HCT116 (cell line): ENCODE results near the gene CCDC142. TPM values are rescaled to one million over a fixed set of nuclear protein-coding genes. Genes with fewer than 3 reads are reported as not detected.

Experiments
- ATAC-seq: fragments of 200-7000 bp; cut with Tn5 transposase; 2 replicates; pipeline ENCODE4 v1.9.1; 2020; ENCODE audit warnings: mild to moderate bottlenecking, moderate library complexity
- BruUV-seq: library from RNA; stranded (reverse); fragments of 400-500 nt; replicated peaks from 2 replicates; lab custom pipeline; 2021; lab: Mats Ljungman, UMichigan
- CTCF ChIA-PET: fragments of 300-600 bp; sonication (Branson Sonifier 250); formaldehyde crosslinking; loops from one replicate; lab custom pipeline; 2021; ENCODE audit warnings: antibody characterized with exemption; lab: Charles Lee
- POLR2A ChIA-PET: fragments of 300-600, 350-600 bp; sonication (Branson Sonifier 250); formaldehyde crosslinking; loops from one replicate; lab custom pipeline; 2021; ENCODE audit warnings: antibody characterized with exemption; lab: Charles Lee
- RAD21 ChIA-PET, 2 experiments: fragments of 300-600 bp; sonication (Branson Sonifier 250); formaldehyde crosslinking; loops; one replicate each; lab custom pipeline; 2023; ENCODE audit warnings: low total read pairs in 2 of 2; ENCODE audit not compliant: uncharacterized antibody in 2 of 2, unreplicated experiment in 2 of 2, low non-redundant PET in 1 of 2; lab: Charles Lee
- DNase-seq: peaks from one replicate; pipeline ENCODE4 v3.0.0-alpha.2; 2010; ENCODE audit warnings: low read depth, low spot score
- H2AFZ ChIP-seq: fragments of 200-600 bp; shearing (Covaris generic), sonication (generic); 2 replicates; pipeline ENCODE4 v1.6.1; 2017; ENCODE audit warnings: low read depth, mixed run types, mixed read lengths, antibody characterized with exemption, low read length; ENCODE audit not compliant: poor library complexity, severe bottlenecking
- H3K27ac ChIP-seq: 2 replicates; pipeline ENCODE4 v1.5.1; 2012; ENCODE audit warnings: low read depth, low read length
- H3K27me3 ChIP-seq: fragments of 200-600 bp; sonication (generic); 2 replicates; pipeline ENCODE4 v1.6.1; 2016; ENCODE audit warnings: mixed run types, low read length, mixed read lengths; ENCODE audit not compliant: insufficient read depth
- H3K36me3 ChIP-seq, 2 experiments: fragments of 200-500 bp in 1 of 2; fragments of 200-600 bp in 1 of 2; sonication (Bioruptor generic) in 1 of 2; sonication (generic) in 1 of 2; 2 replicates each; pipeline versions ENCODE4 v1.5.1 to v1.6.1; 2014 to 2016; ENCODE audit warnings: low read length in 2 of 2, inconsistent platforms in 1 of 2, mixed read lengths in 1 of 2, mixed run types in 1 of 2; ENCODE audit not compliant: insufficient read depth in 2 of 2, control insufficient read depth in 1 of 2
- H3K4me1 ChIP-seq, 2 experiments: fragments of 200-600 bp in 1 of 2; sonication (generic) in 1 of 2; 2 replicates each; pipeline versions ENCODE4 v1.5.1 to v1.6.1; 2012 to 2017; ENCODE audit warnings: low read length in 2 of 2, inconsistent platforms in 1 of 2, mild to moderate bottlenecking in 1 of 2, mixed read lengths in 1 of 2, mixed run types in 1 of 2, moderate library complexity in 1 of 2; ENCODE audit not compliant: insufficient read depth in 2 of 2, control insufficient read depth in 1 of 2
- H3K4me2 ChIP-seq: fragments of 200-600 bp; sonication (generic); 2 replicates; pipeline ENCODE4 v1.6.1; 2017; ENCODE audit warnings: mixed run types, low read length, mixed read lengths
- H3K4me3 ChIP-seq, 2 experiments: fragments of 200-600 bp in 1 of 2; sonication (generic) in 1 of 2; replicated peaks in 1 of 2; 2 replicates each; pipeline ENCODE4 v1.5.1; 2011 to 2016; ENCODE audit warnings: low read length in 2 of 2, control low read depth in 1 of 2, low read depth in 1 of 2, mild to moderate bottlenecking in 1 of 2, mixed read lengths in 1 of 2, mixed run types in 1 of 2
- H3K79me2 ChIP-seq: fragments of 200-600 bp; sonication (generic); 2 replicates; pipeline ENCODE4 v1.6.1; 2017; ENCODE audit warnings: mild to moderate bottlenecking, mixed run types, low read length, moderate library complexity, mixed read lengths; ENCODE audit not compliant: insufficient read depth
- H3K9ac ChIP-seq: fragments of 200-600 bp; sonication (generic); 2 replicates; pipeline ENCODE4 v1.6.1; 2016; ENCODE audit warnings: low read length, mixed read lengths
- H3K9me2 ChIP-seq: fragments of 200-600 bp; sonication (generic), shearing (Covaris generic); 2 replicates; pipeline ENCODE4 v1.6.1; 2017; ENCODE audit warnings: mixed run types, mild to moderate bottlenecking, moderate library complexity; ENCODE audit not compliant: insufficient read depth
- H3K9me3 ChIP-seq, 2 experiments: fragments of 200-500 bp in 1 of 2; fragments of 200-600 bp in 1 of 2; sonication (Bioruptor generic) in 1 of 2; sonication (generic) in 1 of 2; 2 replicates each; pipeline ENCODE4 v1.6.1; 2014 to 2017; ENCODE audit warnings: low read length in 2 of 2, mixed read lengths in 2 of 2, inconsistent platforms in 1 of 2, low read depth in 1 of 2, mild to moderate bottlenecking in 1 of 2, mixed run types in 1 of 2, moderate library complexity in 1 of 2; ENCODE audit not compliant: control insufficient read depth in 1 of 2, insufficient read depth in 1 of 2
- H4K20me1 ChIP-seq: fragments of 200-600 bp; sonication (generic), shearing (Covaris generic); 2 replicates; pipeline ENCODE4 v1.6.1; 2017; ENCODE audit warnings: mixed run types, mild to moderate bottlenecking, moderate library complexity; ENCODE audit not compliant: insufficient read depth
- CBX3 ChIP-seq: IDR thresholded peaks from 2 replicates; pipeline ENCODE4 v1.6.1; 2012; ENCODE audit warnings: low read depth
- EGR1 ChIP-seq: IDR thresholded peaks from 2 replicates; pipeline ENCODE4 v1.6.1; 2012; ENCODE audit warnings: low read depth
- ELF1 ChIP-seq: IDR thresholded peaks from 2 replicates; pipeline ENCODE4 v1.6.1; 2012; ENCODE audit warnings: low read depth, borderline replicate concordance
- EZH2phosphoT487 ChIP-seq: fragments of 200-600 bp; IDR thresholded peaks from 2 replicates; pipeline ENCODE4 v1.6.1; 2018; ENCODE audit warnings: antibody characterized with exemption, borderline replicate concordance
- FOSL1 ChIP-seq: IDR thresholded peaks from 2 replicates; pipeline ENCODE4 v1.6.1; 2012; ENCODE audit warnings: low read depth
- SIN3A ChIP-seq: IDR thresholded peaks from 2 replicates; pipeline ENCODE4 v1.6.1; 2012; ENCODE audit warnings: low read depth
- TCF7L2 ChIP-seq: IDR thresholded peaks from 2 replicates; pipeline ENCODE4 v1.7.0; 2011; ENCODE audit warnings: borderline replicate concordance, inconsistent platforms; ENCODE audit not compliant: insufficient read depth, insufficient read length; ENCODE audit errors: extremely low read depth
- YY1 ChIP-seq: IDR thresholded peaks from 2 replicates; pipeline ENCODE4 v1.6.1; 2011; ENCODE audit warnings: low read length, low read depth, moderate library complexity, mild to moderate bottlenecking; ENCODE audit not compliant: insufficient replicate concordance; ENCODE audit errors: extremely low read depth
- intact Hi-C: fragments of 100-400 bp; cut with micrococcal nuclease; formaldehyde crosslinking; loops from 2 replicates; pipeline ENCODE4 v1.10.0; 2022
- total RNA-seq: library from RNA; stranded (reverse); gene quantifications from one replicate; pipeline ENCODE4 v1.2.1, GENCODE V29; 2021; ENCODE audit not compliant: unreplicated experiment
- TF ChIP-seq, protein P1 (sequence below): IDR thresholded peaks from 2 replicates; pipeline ENCODE4 v1.6.1; 2012

Gene CCDC142
- total RNA-seq, 1 experiment from 2014 or later = 15.0 TPM

DNA sequence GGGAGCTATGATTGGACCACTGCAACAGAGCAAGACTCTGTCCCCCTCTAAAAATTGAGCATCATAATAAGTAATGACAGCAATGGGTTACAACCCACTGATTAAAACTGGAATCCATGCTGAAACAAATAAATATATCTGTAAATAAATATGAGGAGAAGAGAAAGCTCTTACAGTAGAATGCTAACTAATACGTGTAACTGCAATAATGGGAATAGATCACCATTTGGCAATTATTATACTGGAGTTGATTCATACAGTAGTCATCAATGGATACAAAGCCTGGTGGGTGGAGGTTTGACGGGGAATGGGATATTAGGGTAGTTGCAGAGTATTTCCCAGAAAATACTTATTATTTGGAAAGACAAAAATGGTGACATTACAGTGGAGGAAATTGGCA, 34.0 kb downstream of the CCDC142 start:
- H3K79me2 ChIP-seq = no peaks in the 10 kb centered on the region
- ATAC-seq = no peak
- no peaks in the 10 kb centered on the region for H3K27me3 ChIP-seq
- H3K4me1 ChIP-seq = peaks cover 12 to 25% of the 10 kb centered on the region in 2 experiments
- H3K4me2 ChIP-seq = no peak overlapping the region
- POLR2A ChIA-PET = interaction anchor here (1.2 kb wide), 1 partner anchor 8 kb away, joined by 3 read pairs; no protein-coding TSS in a partner anchor
- H3K9me2 ChIP-seq = no peaks in the 10 kb centered on the region
- no peaks in the 10 kb centered on the region for H3K36me3 ChIP-seq
- H2AFZ ChIP-seq = no peak overlapping the region
- H3K27ac ChIP-seq = no peak overlapping the region
- H3K9ac ChIP-seq = no peak overlapping the region
- TF ChIP-seq YY1 = no peak
- no peak for TF ChIP-seq EZH2phosphoT487
- no peak for TF ChIP-seq EGR1
- TF ChIP-seq TCF7L2 = no peak
- TF ChIP-seq CBX3 = no peak
- no peak for TF ChIP-seq FOSL1
- RAD21 ChIA-PET = no interaction called here
- no peaks in the 10 kb centered on the region for H4K20me1 ChIP-seq
- intact Hi-C loops = no loop called here
- H3K9me3 ChIP-seq = no peaks in the 10 kb centered on the region
- CTCF ChIA-PET = no interaction called here
- no peak for DNase-seq
- no peak overlapping the region for H3K4me3 ChIP-seq
- BruUV-seq = no TSS peak

DNA sequence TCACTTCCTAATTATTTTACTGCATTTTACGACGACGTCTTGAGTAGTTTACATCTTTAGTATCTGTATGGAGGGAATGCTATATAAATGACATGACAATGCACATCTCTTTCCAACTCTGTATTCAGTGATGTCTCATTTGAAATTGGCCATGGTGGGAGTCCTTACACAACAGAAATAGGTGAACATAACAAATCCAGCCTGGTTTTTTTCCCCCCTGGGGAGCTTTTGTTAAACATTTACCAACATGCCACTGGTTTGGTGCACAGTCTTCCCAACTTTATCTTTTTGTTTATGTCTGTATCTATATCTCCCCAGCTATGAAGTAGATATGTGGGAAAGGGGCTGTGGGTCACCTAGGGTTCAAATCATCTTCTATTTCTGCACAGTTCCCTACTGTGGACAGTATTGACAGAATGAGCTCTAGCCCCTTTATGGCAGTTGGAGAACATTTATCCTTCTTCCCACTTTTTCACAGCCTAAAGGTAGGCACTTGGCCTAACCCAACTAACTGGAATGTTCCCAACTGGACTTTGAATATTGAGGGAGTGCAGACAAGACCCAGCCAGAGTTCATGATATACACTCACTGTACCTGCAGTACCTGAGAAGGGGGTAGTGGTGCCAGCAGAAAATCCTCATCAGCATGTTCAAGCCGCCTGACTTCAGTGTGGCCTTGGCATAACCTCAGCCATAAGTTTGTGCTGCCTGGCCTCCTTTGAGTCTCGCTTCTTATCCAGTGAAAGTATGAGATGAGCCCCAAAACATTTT, 35.4 kb downstream of the CCDC142 start:
- no peak overlapping the region for H3K9ac ChIP-seq
- H3K9me2 ChIP-seq = no peaks in the 10 kb centered on the region
- TF ChIP-seq EZH2phosphoT487 (no peak), SIN3A (no peak), ELF1 (no peak), EGR1 (no peak)
- TF ChIP-seq, protein P1, sequence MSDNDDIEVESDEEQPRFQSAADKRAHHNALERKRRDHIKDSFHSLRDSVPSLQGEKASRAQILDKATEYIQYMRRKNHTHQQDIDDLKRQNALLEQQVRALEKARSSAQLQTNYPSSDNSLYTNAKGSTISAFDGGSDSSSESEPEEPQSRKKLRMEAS = no peak
- TF ChIP-seq, all 23 proteins: peak for 0
- Histone ChIP-seq H3K27me3 (no peaks in the 10 kb centered on the region), H3K27ac (no peak overlapping the region), H3K79me2 (no peaks in the 10 kb centered on the region), H3K4me1 (peaks cover 20 to 33% of the 10 kb centered on the region in 2 experiments), H3K4me3 (no peak overlapping the region), H4K20me1 (no peaks in the 10 kb centered on the region), H3K4me2 (no peak overlapping the region), H3K36me3 (no peaks in the 10 kb centered on the region), H3K9me3 (no peaks in the 10 kb centered on the region), H2AFZ (no peak overlapping the region)
- intact Hi-C loops = no loop called here
- POLR2A ChIA-PET = no interaction called here
- RAD21 ChIA-PET = no interaction called here
- ATAC-seq (no peak), DNase-seq (no peak)
- no TSS peak for BruUV-seq
- CTCF ChIA-PET = no interaction called here
